B cell (primary cell): ENCODE results near the gene CCL15.

ENCODE experiments used
- CTCF ChIP-seq: fragments of 200-600 bp; IDR thresholded peaks from one replicate; pipeline ENCODE4 v1.8.0; 2022; ENCODE audit warnings: antibody characterized with exemption, mild to moderate bottlenecking
- EZH2 ChIP-seq: IDR thresholded peaks from 2 replicates; pipeline ENCODE4 v1.6.1; 2012; ENCODE audit warnings: borderline replicate concordance, low read depth, mild to moderate bottlenecking, moderate library complexity, low read length; ENCODE audit not compliant: insufficient read depth, poor library complexity, severe bottlenecking

- no peak for TF ChIP-seq CTCF
- no peak for TF ChIP-seq EZH2
These were observed 17.2 kb downstream of the CCL15 start for GRCh38 chr17:35984140-35984539.
